Hematopoietic multipotent progenitor cell treated with erythropoietin and hydrocortisone succinate and interleukin-3 and kit ligand, for 4 days (in vitro differentiated cells): ENCODE measurements around the gene ANGPTL7.
A peak's percentile ranks its signal among the peaks of the same experiment; 100 is the strongest.

Experiments
- DNase-seq: peaks from one replicate; pipeline ENCODE4 v3.0.0-alpha.2; 2015

ANGPTL7 gene

GRCh38 chr1:11170102-11170501, 19.1 kb upstream of the ANGPTL7 start:
- no peak for DNase-seq

GRCh38 chr1:11174261-11174942, 14.8 kb upstream of the ANGPTL7 start:
- DNase-seq = no peak

- no peak for DNase-seq
These were observed 13.7 kb upstream of the ANGPTL7 start for GRCh38 chr1:11175461-11175860.

GRCh38 chr1:11176081-11176706, 13.0 kb upstream of the ANGPTL7 start:
- no peak for DNase-seq

- no peak for DNase-seq
These were observed 10.8 kb upstream of the ANGPTL7 start for GRCh38 chr1:11178021-11179015.

GRCh38 chr1:11179125-11179524, 10.0 kb upstream of the ANGPTL7 start:
- DNase-seq = no peak

- peak; percentile 4 for DNase-seq
These were observed 9.4 kb upstream of the ANGPTL7 start for GRCh38 chr1:11179749-11180148.

GRCh38 chr1:11180342-11180744, 8.8 kb upstream of the ANGPTL7 start:
- DNase-seq = peak; percentile 17

GRCh38 chr1:11182884-11183283, 6.3 kb upstream of the ANGPTL7 start:
- DNase-seq = no peak

GRCh38 chr1:11184973-11185372, 4.2 kb upstream of the ANGPTL7 start:
- no peak for DNase-seq

GRCh38 chr1:11187000-11187399, 2.2 kb upstream of the ANGPTL7 start:
- DNase-seq = no peak

GRCh38 chr1:11187494-11187893, 1.7 kb upstream of the ANGPTL7 start:
- no peak for DNase-seq

GRCh38 chr1:11187931-11188330, 1.2 kb upstream of the ANGPTL7 start:
- DNase-seq = no peak

GRCh38 chr1:11188381-11188780, 774 bp upstream of the ANGPTL7 start:
- no peak for DNase-seq

- DNase-seq = no peak
These were observed 4.2 kb downstream of the ANGPTL7 start for GRCh38 chr1:11193376-11193775.

GRCh38 chr1:11194407-11195176, 5.4 kb downstream of the ANGPTL7 start:
- peak; percentile 15 for DNase-seq

GRCh38 chr1:11196945-11197344, 7.8 kb downstream of the ANGPTL7 start:
- DNase-seq = no peak

GRCh38 chr1:11197359-11197758, 8.2 kb downstream of the ANGPTL7 start:
- DNase-seq = no peak

GRCh38 chr1:11198257-11198656, 9.1 kb downstream of the ANGPTL7 start:
- DNase-seq = no peak

- DNase-seq = no peak
These were observed 9.9 kb downstream of the ANGPTL7 start for GRCh38 chr1:11198851-11199594.

- DNase-seq = no peak
These were observed 15.4 kb downstream of the ANGPTL7 start for GRCh38 chr1:11204396-11205190.
